ENCODE measurements around the gene ZNF738. TPM values are rescaled to one million over a fixed set of nuclear protein-coding genes. Genes with fewer than 3 reads are reported as not detected.

The ZNF738 gene
- total and polyA plus RNA-seq, 2 donors (not counting 1 experiment from before 2014, with no cell fraction given), result 7.0 to 27.1 TPM

GRCh38 chr19:21422244-21422643 is 63.4 kb downstream of the ZNF738 start:
- DNase-seq, result no peak
- intact Hi-C loops (cut with micrococcal nuclease), result no loop called here
- no peaks in the 10 kb centered on the region for H4K20me1 ChIP-seq (ENCODE audit: control insufficient read depth, insufficient read depth, low read length, poor library complexity, severe bottlenecking)
- Mint-ChIP-seq H3K27ac (no peak overlapping the region), H3K27me3 (no peaks in the 10 kb centered on the region), H3K4me3 (no peak overlapping the region), H3K4me1 (no peaks in the 10 kb centered on the region), H3K9me3 (ENCODE audit: insufficient read depth) (peaks cover 33% of the 10 kb centered on the region)
- no peak overlapping the region for H3K9ac ChIP-seq (ENCODE audit: low read length)
- no peaks in the 10 kb centered on the region for H3K79me2 ChIP-seq (ENCODE audit: control insufficient read depth, insufficient read depth, low read length)
- no peak overlapping the region for H3K27ac ChIP-seq (ENCODE audit: low read length in 2 of 2)
- no peaks in the 10 kb centered on the region for H3K4me1 ChIP-seq (ENCODE audit: control insufficient read depth in 2 of 2, insufficient read depth in 2 of 2, low read length in 2 of 2)
- ChIA-PET CTCF (no interaction called here), POLR2A (no interaction called here)
- H3K4me3 ChIP-seq (ENCODE audit: control extremely low read depth in 1 of 5, extremely low read depth in 1 of 5, insufficient read depth in 1 of 5, low read depth in 2 of 5, low read length in 4 of 5), result no peak overlapping the region
- no peak for ATAC-seq (ENCODE audit: low read depth)
- peaks cover 0 to 19% of the 10 kb centered on the region in 2 experiments for H3K36me3 ChIP-seq (replicated peaks in 1 of 2; ENCODE audit: control extremely low read depth in 1 of 2, control insufficient read depth in 1 of 2, extremely low read depth in 1 of 2, insufficient read depth in 2 of 2, low read length in 1 of 2)
- no peaks in the 10 kb centered on the region for H3K27me3 ChIP-seq (replicated peaks in 1 of 4; ENCODE audit: control extremely low read depth in 1 of 4, control insufficient read depth in 3 of 4, insufficient read depth in 4 of 4, low read length in 3 of 4)
- TF ChIP-seq EZH2 (IDR thresholded peaks at IDR 0.05; ENCODE audit: borderline replicate concordance, insufficient read depth, low read depth, low read length, poor library complexity, severe bottlenecking), result no peak
- no peak for TF ChIP-seq CTCF (IDR thresholded peaks at IDR 0.05)
- H2AFZ ChIP-seq (ENCODE audit: insufficient read depth, low read depth, low read length, poor library complexity, severe bottlenecking), result no peak overlapping the region
- no peak overlapping the region for H3K4me2 ChIP-seq (replicated peaks; ENCODE audit: low read depth, low read length, poor library complexity, severe bottlenecking)
- peaks cover 20 to 70% (median 35%) of the 10 kb centered on the region in 3 donors for H3K9me3 ChIP-seq (ENCODE audit: control extremely low read depth in 1 of 3, control insufficient read depth in 2 of 3, insufficient read depth in 1 of 3, low read length in 2 of 3)

- Histone ChIP-seq H3K9me3 (ENCODE audit: control extremely low read depth in 1 of 3, control insufficient read depth in 2 of 3, insufficient read depth in 1 of 3, low read length in 2 of 3) (peaks cover 20 to 70% (median 41%) of the 10 kb centered on the region in 3 donors), H3K27me3 (replicated peaks in 1 of 4; ENCODE audit: control extremely low read depth in 1 of 4, control insufficient read depth in 3 of 4, insufficient read depth in 4 of 4, low read length in 3 of 4) (no peaks in the 10 kb centered on the region), H3K79me2 (ENCODE audit: control insufficient read depth, insufficient read depth, low read length) (no peaks in the 10 kb centered on the region), H3K36me3 (replicated peaks in 1 of 2; ENCODE audit: control extremely low read depth in 1 of 2, control insufficient read depth in 1 of 2, extremely low read depth in 1 of 2, insufficient read depth in 2 of 2, low read length in 1 of 2) (peaks cover 0 to 11% of the 10 kb centered on the region in 2 experiments), H2AFZ (ENCODE audit: insufficient read depth, low read depth, low read length, poor library complexity, severe bottlenecking) (no peak overlapping the region), H3K4me2 (replicated peaks; ENCODE audit: low read depth, low read length, poor library complexity, severe bottlenecking) (no peak overlapping the region), H3K27ac (ENCODE audit: low read length in 2 of 2) (no peak overlapping the region), H3K9ac (ENCODE audit: low read length) (peak overlapping the region; percentile 12), H3K4me1 (ENCODE audit: control insufficient read depth in 2 of 2, insufficient read depth in 2 of 2, low read length in 2 of 2) (no peaks in the 10 kb centered on the region), H4K20me1 (ENCODE audit: control insufficient read depth, insufficient read depth, low read length, poor library complexity, severe bottlenecking) (no peaks in the 10 kb centered on the region), H3K4me3 (ENCODE audit: control extremely low read depth in 1 of 5, extremely low read depth in 1 of 5, insufficient read depth in 1 of 5, low read depth in 2 of 5, low read length in 4 of 5) (peak overlapping the region in 1 of 5 experiments; percentile 14)
- H3K27me3 Mint-ChIP-seq, result no peaks in the 10 kb centered on the region
- no peak overlapping the region for H3K4me3 Mint-ChIP-seq
- no peak overlapping the region for H3K27ac Mint-ChIP-seq
- ATAC-seq (ENCODE audit: low read depth), result no peak
- H3K9me3 Mint-ChIP-seq (ENCODE audit: insufficient read depth), result peaks cover 25% of the 10 kb centered on the region
- WGBS (ENCODE audit: insufficient coverage), result no CpG with 5 or more reads among the region's 1 CpG
- intact Hi-C loops (cut with micrococcal nuclease), result no loop called here
- ChIA-PET POLR2A (no interaction called here), CTCF (no interaction called here)
- no peak for DNase-seq
- no peaks in the 10 kb centered on the region for H3K4me1 Mint-ChIP-seq
- TF ChIP-seq CTCF (IDR thresholded peaks at IDR 0.05) (no peak), EZH2 (IDR thresholded peaks at IDR 0.05; ENCODE audit: borderline replicate concordance, insufficient read depth, low read depth, low read length, poor library complexity, severe bottlenecking) (no peak)
Measured at GRCh38 chr19:21423057-21424041, 64.5 kb downstream of the ZNF738 start.

All from B cell (primary cell).